Measurements from ENCODE around the gene CNGB1. TPM values are rescaled to one million over a fixed set of nuclear protein-coding genes. Genes with fewer than 3 reads are reported as not detected.

Gene CNGB1
- total and polyA plus RNA-seq, 2 of the 13 experiments (the other 11 are each of a cell fraction or from before 2014, with no cell fraction given): 0.02 to 0.15 TPM

DNA sequence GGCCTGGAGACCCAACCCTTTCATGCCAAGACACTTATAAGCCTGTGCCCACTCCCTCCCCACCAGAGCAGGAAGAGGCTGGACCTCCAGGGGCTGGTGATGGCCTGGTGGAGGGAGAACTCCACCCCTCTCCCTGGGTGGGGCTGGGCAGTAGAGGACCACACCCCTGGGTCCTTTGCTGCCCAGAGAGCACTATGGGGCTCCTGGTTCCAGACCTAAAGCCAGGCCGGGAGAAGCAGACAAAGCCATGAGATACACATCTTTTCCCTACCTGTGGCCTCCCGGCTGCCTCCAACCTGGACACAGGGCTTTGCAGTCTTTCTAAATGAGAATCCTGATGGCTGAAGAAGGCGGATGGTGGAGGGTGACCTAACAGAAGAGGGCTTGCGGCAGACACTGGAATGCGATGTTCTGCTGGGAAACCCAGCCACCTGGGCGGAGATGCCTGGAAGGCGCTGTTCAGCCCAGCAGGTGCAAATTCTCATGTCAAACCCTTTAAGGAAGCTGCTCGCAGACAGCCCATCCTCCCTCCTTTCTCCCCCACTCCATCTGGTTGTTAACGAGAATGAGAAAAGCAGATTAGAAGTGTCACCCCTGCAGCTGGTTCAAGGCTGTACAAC, 124.7 kb downstream of the CNGB1 start:
- no peak for FAIRE-seq
- Histone ChIP-seq H2AFZ (ENCODE audit: low read length) (no peak overlapping the region), H3K4me3 (replicated peaks in 1 of 3; ENCODE audit: insufficient read depth in 1 of 3, low read depth in 2 of 3, low read length in 3 of 3) (no peak overlapping the region), H3K36me3 (replicated peaks in 1 of 2; ENCODE audit: control insufficient read depth in 1 of 2, insufficient read depth in 2 of 2, low read length in 2 of 2) (no peaks in the 10 kb centered on the region), H3K27ac (ENCODE audit: extremely low read length, insufficient read depth, low read length) (no peak overlapping the region), H3K4me1 (ENCODE audit: insufficient read depth, low read length) (peaks cover 41% of the 10 kb centered on the region), H4K20me1 (ENCODE audit: insufficient read depth, low read length) (no peaks in the 10 kb centered on the region), H3K79me2 (ENCODE audit: insufficient read depth, low read length) (no peaks in the 10 kb centered on the region), H3K4me2 (ENCODE audit: low read depth, low read length) (no peak overlapping the region), H3K27me3 (ENCODE audit: control insufficient read depth in 1 of 2, insufficient read depth in 2 of 2, low read length in 2 of 2) (no peaks in the 10 kb centered on the region), H3K9ac (ENCODE audit: insufficient read depth, low read depth, low read length) (no peak overlapping the region), H3K9me3 (ENCODE audit: low read length) (no peaks in the 10 kb centered on the region)
- CTCF ChIA-PET (ENCODE audit: low intra/inter-chr PET ratio, low total read pairs): no interaction called here
- TF ChIP-seq, protein P1, sequence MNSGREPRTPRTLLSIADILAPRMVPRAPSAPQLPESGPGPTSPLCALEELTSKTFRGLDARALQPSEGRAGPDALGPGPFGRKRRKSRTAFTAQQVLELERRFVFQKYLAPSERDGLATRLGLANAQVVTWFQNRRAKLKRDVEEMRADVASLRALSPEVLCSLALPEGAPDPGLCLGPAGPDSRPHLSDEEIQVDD (CRISPR knock-in tag; IDR thresholded peaks at IDR 0.05; ENCODE audit: borderline replicate concordance): no peak
- TF ChIP-seq IRX3 (CRISPR knock-in tag; IDR thresholded peaks at IDR 0.05; ENCODE audit: borderline replicate concordance, low read depth): no peak
- TF ChIP-seq ZNF713 (CRISPR knock-in tag; IDR thresholded peaks at IDR 0.05): no peak
- no peak for TF ChIP-seq HOXA9 (CRISPR knock-in tag; IDR thresholded peaks at IDR 0.05; ENCODE audit: borderline replicate concordance)
- no peak for TF ChIP-seq SIX4 (CRISPR knock-in tag; IDR thresholded peaks at IDR 0.05)
- no peak for TF ChIP-seq ZNF30 (CRISPR knock-in tag; IDR thresholded peaks at IDR 0.05)
- TF ChIP-seq RXRB (CRISPR knock-in tag; IDR thresholded peaks at IDR 0.05; ENCODE audit: borderline replicate concordance): no peak
- TF ChIP-seq NFIB (CRISPR knock-in tag; IDR thresholded peaks at IDR 0.05; ENCODE audit: borderline replicate concordance): 0 out of 2 replicates have a peak, but pooled peaks have one; percentile 16
- ATAC-seq: no peak; the same call in 2 of the 3 replicates
- POLR2A ChIA-PET: interaction anchor here (2.5 kb wide), 1 partner anchor 19 kb away, joined by 6 read pairs; no protein-coding TSS in a partner anchor
- BruUV-seq (replicated peaks): no TSS peak
- WGBS (ENCODE audit: low lambda C conversion rate): 94% methylated on average over 9 of the region's 9 CpGs
- intact Hi-C loops (cut with micrococcal nuclease; ENCODE audit: unreplicated experiment): no loop called here
- DNase-seq (ENCODE audit: low spot score): no peak
- in situ Hi-C loops (cut with HindIII; ENCODE audit: extremely low pct_ligation_motif_present, low pct_unique_long_range_greater_than_20kb): no loop called here

All from HepG2 (cell line).